Activated naive CD4-positive, alpha-beta T cell treated with anti-CD3 and anti-CD28 coated beads, Interleukin-2, amount 10 ng/mL, durations not matched to agents 7 days and 5 days (primary cell): ENCODE results near the gene CMTM7.
A peak's percentile ranks its signal among the peaks of the same experiment; 100 is the strongest.
"Not testable (repeated sequence)": the region's sequence is repeated elsewhere in the genome, so short reads cannot be mapped to it uniquely, and the experiment has no call there.

Experiments used
- CTCF ChIA-PET: fragments of 350-600 bp; sonication (Branson Sonifier 250); formaldehyde crosslinking; loops from one replicate; lab custom pipeline; 2021; ENCODE audit warnings: antibody characterized with exemption; lab: Charles Lee
- DNase-seq: peaks from one replicate; pipeline ENCODE4 v3.0.0-alpha.2; 2020
- H3K27ac Mint-ChIP-seq: one replicate; pipeline ENCODE4 v1.8.0; 2021; ENCODE audit warnings: mild to moderate bottlenecking, moderate library complexity, mixed read lengths
- H3K27me3 Mint-ChIP-seq: one replicate; pipeline ENCODE4 v1.8.0; 2021; ENCODE audit warnings: mild to moderate bottlenecking, mixed read lengths
- H3K36me3 Mint-ChIP-seq: one replicate; pipeline ENCODE4 v1.8.0; 2021; ENCODE audit warnings: mixed read lengths
- H3K4me1 Mint-ChIP-seq: one replicate; pipeline ENCODE4 v1.8.0; 2021; ENCODE audit warnings: mixed read lengths
- H3K4me3 Mint-ChIP-seq: one replicate; pipeline ENCODE4 v1.8.0; 2021; ENCODE audit warnings: mild to moderate bottlenecking, moderate library complexity, mixed read lengths
- H3K9me3 Mint-ChIP-seq: one replicate; pipeline ENCODE4 v1.8.0; 2021; ENCODE audit warnings: mixed read lengths

Gene CMTM7

DNA sequence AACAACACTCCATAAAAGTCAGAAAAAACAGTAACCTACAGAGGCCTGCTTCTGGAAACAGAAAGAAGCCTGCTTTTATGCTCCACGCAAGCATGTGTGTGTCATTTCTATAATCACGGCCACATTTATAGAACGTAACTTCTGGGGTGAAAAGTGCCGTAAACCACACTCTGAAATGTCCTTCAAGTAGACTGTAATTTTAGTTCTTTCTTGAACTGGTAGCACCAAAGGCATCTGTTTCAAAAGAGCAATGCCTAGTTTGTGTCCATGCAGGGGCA, 19.5 kb upstream of the CMTM7 start:
- Mint-ChIP-seq H3K4me3 (no peak overlapping the region), H3K4me1 (peaks cover 38% of the 10 kb centered on the region), H3K27me3 (no peaks in the 10 kb centered on the region), H3K9me3 (no peaks in the 10 kb centered on the region), H3K27ac (peak overlapping the region; percentile 91), H3K36me3 (no peaks in the 10 kb centered on the region)
- DNase-seq = no peak
- CTCF ChIA-PET = interaction anchor here (0.8 to 6.9 kb wide), 10 partner anchors 11 to 195 kb away, joined by 3 to 123 read pairs (median 4); no protein-coding TSS in a partner anchor

GRCh38 chr3:32373276-32373675, 18.4 kb upstream of the CMTM7 start:
- Mint-ChIP-seq H3K36me3 (no peaks in the 10 kb centered on the region), H3K9me3 (no peaks in the 10 kb centered on the region), H3K27me3 (no peaks in the 10 kb centered on the region), H3K4me3 (no peak overlapping the region), H3K27ac (no peak overlapping the region), H3K4me1 (peaks cover 35% of the 10 kb centered on the region)
- CTCF ChIA-PET = interaction anchor here (0.8 to 6.9 kb wide), 7 partner anchors 8 to 133 kb away, joined by 3 to 123 read pairs (median 19); partner anchors contain the start of genes CMTM6 and CMTM7
- no peak for DNase-seq

DNA sequence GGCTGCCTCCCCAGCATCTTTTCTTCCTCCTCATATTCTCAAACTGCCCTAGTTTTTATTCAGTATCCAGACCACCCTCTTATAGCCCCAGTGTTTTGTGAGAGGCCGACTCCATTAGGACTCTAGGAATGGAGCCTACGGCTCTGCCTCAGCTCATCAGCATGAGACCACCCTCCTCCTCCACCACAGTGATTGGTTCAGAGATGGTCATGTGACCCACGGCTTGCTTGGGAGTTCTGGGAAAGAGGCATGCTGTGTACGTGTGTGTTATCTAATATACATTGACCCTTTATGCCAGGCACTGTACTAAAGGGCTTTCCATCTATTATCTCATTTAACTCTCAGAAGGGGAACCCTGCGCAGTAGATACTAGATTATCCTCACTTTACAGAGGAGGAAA, 17.8 kb upstream of the CMTM7 start:
- H3K4me3 Mint-ChIP-seq = no peak overlapping the region
- no peak overlapping the region for H3K27ac Mint-ChIP-seq
- H3K4me1 Mint-ChIP-seq = peaks cover 35% of the 10 kb centered on the region
- CTCF ChIA-PET = interaction anchor here (0.8 to 6.9 kb wide), 14 partner anchors 8 to 202 kb away, joined by 3 to 123 read pairs (median 6); partner anchors contain the start of genes CMTM6 and CMTM7
- H3K36me3 Mint-ChIP-seq = no peaks in the 10 kb centered on the region
- DNase-seq = no peak
- no peaks in the 10 kb centered on the region for H3K9me3 Mint-ChIP-seq
- H3K27me3 Mint-ChIP-seq = no peaks in the 10 kb centered on the region

- peaks cover 35% of the 10 kb centered on the region for H3K4me1 Mint-ChIP-seq
- CTCF ChIA-PET = interaction anchor here (0.6 to 6.9 kb wide), 36 partner anchors 7 to 203 kb away, joined by 3 to 123 read pairs (median 5); partner anchors contain the start of genes CMTM6 and CMTM7
- no peaks in the 10 kb centered on the region for H3K9me3 Mint-ChIP-seq
- no peaks in the 10 kb centered on the region for H3K36me3 Mint-ChIP-seq
- H3K4me3 Mint-ChIP-seq = no peak overlapping the region
- peak overlapping the region; percentile 34 for H3K27ac Mint-ChIP-seq
- H3K27me3 Mint-ChIP-seq = no peaks in the 10 kb centered on the region
- DNase-seq = peak; percentile 77
Measured at GRCh38 chr3:32374788-32375595, 16.7 kb upstream of the CMTM7 start.

DNA sequence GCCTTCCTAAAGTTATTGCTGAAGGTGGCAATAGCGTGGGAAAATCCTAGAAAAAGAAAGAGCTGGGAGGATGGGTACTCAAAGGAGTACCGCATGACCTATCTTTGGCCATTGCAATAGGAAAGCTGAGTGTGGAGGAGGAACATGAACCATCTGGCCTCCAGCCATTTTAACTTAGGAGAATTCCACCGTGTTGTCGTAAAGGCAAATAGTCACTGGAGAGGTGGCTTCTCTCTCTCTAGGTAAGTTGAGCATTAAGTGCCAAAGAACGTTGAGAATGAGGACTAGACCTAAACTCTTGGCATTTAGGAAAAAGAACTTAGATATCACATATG, 16.1 kb upstream of the CMTM7 start:
- H3K36me3 Mint-ChIP-seq = no peaks in the 10 kb centered on the region
- no peak for DNase-seq
- no peak overlapping the region for H3K4me3 Mint-ChIP-seq
- no peak overlapping the region for H3K27ac Mint-ChIP-seq
- no peaks in the 10 kb centered on the region for H3K27me3 Mint-ChIP-seq
- H3K4me1 Mint-ChIP-seq = peaks cover 32% of the 10 kb centered on the region
- no peaks in the 10 kb centered on the region for H3K9me3 Mint-ChIP-seq
- CTCF ChIA-PET = interaction anchor here (0.6 to 6.9 kb wide), 27 partner anchors 8 to 126 kb away, joined by 3 to 123 read pairs (median 5); partner anchors contain the start of genes CMTM6 and CMTM7

DNA sequence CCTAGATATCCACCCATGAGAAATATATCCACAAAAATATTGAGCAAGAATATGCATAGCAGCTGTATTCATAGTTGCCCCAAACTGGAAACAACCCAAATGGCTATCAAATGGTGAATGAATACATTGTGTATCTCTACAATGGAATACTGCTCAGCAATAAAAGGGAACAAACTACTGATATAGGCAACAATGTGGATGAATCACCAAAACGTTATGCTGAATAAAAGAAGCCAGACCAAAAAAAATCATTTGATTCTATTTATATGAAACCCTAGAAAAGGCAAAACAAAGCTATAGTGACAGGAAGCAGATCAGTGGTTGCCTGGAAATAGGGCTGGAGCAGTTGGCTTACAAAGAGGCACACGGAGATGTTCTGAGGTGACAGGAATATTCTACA, 15.5 kb upstream of the CMTM7 start:
- Mint-ChIP-seq H3K9me3 (no peaks in the 10 kb centered on the region), H3K27me3 (peaks cover 3% of the 10 kb centered on the region), H3K4me1 (peaks cover 29% of the 10 kb centered on the region), H3K27ac (no peak overlapping the region), H3K4me3 (no peak overlapping the region), H3K36me3 (no peaks in the 10 kb centered on the region)
- DNase-seq = no peak
- CTCF ChIA-PET = interaction anchor here (0.6 to 6.9 kb wide), 19 partner anchors 10 to 199 kb away, joined by 3 to 123 read pairs (median 6); partner anchors contain the start of genes CMTM6 and CMTM7

DNA sequence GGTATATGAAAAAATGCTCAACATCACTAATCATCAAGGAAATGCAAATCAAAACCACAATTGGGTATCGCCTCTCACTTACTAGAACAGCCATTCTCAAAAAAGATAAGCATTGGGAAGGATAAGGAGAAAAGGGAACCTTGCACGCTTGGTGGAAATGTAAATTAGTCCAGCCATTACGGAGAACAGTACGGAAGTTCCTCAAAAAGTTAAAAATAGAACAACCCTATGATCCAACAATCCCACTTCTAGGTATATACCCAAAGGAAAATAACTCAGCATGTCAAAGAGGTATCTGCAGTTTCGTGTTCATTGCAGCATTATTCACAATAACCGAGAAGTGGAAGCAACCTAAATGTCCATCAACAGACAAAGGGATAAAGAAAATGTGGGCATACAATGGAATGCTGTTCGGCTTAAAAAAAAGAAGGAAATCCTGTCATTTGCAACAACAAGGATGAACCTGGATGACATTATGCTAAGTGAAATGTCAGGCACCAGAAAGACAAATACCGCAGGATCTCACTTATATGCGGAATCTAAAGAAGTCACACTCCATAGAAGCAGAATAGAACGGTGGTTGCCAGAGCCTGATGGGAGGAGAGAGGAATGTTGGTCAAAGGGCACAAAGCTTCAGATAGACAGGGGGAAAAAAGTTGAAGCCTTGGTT, 11.7 kb upstream of the CMTM7 start:
- DNase-seq = no peak
- Mint-ChIP-seq H3K27me3 (peaks cover 10% of the 10 kb centered on the region), H3K9me3 (no peaks in the 10 kb centered on the region), H3K36me3 (no peaks in the 10 kb centered on the region), H3K27ac (no peak overlapping the region), H3K4me3 (no peak overlapping the region), H3K4me1 (peaks cover 10% of the 10 kb centered on the region)
- CTCF ChIA-PET = no interaction called here

DNA sequence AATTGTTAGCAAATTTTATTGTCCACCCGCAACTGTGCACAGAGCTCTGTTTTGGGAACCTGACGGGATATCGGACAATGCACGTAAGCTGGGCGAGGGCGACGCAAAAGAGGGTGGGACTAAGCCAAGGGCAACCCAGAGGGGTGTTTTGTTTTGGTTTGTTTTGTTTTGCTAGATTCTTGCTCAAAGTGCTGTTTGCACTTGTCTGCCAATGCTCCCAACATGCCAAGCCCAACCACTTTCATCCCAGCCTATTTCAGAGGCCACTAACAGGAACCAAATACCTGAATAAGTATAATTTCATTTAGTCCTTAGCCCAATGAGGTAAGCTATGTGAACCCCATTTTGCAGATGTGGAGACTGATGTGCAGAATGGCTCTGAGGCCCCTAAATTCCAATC, 9.7 kb upstream of the CMTM7 start:
- no peak overlapping the region for H3K4me3 Mint-ChIP-seq
- no peak overlapping the region for H3K27ac Mint-ChIP-seq
- CTCF ChIA-PET = interaction anchor here (0.8 to 2.4 kb wide), 4 partner anchors 8 to 86 kb away, joined by 3 to 6 read pairs (median 4); no protein-coding TSS in a partner anchor
- no peak for DNase-seq
- peaks cover 20% of the 10 kb centered on the region for H3K27me3 Mint-ChIP-seq
- H3K36me3 Mint-ChIP-seq = no peaks in the 10 kb centered on the region
- no peaks in the 10 kb centered on the region for H3K9me3 Mint-ChIP-seq
- peaks cover 6% of the 10 kb centered on the region for H3K4me1 Mint-ChIP-seq

DNA sequence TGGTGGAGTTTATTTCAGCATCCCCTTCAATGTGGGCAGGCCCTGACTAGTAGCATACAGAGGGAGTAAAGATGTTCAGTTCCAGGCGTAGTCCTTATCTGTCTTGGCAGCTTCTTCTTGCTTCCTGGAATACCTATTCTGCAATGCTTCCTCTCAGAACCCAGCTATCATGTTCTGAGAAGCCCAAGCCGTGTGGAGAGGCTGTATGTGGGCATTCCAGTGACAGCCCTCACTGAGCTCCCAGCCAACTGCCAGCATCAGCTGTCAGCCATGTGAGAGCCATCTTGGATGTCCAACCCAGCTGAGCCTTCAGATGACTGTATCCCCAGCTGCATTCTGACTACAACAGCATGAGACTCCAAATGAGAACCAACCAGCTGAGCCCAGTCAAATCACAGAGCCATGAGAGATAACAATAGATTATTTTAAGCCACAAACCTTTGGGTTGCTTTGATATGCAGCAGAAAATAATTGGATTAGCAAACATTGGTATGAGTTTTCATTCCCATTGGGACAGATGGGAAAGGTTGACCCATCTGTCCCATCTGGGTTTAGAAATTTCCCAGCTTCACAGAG, 8.4 kb upstream of the CMTM7 start:
- Mint-ChIP-seq H3K4me3 (no peak overlapping the region), H3K27me3 (peaks cover 20% of the 10 kb centered on the region), H3K36me3 (no peaks in the 10 kb centered on the region), H3K27ac (no peak overlapping the region), H3K9me3 (no peaks in the 10 kb centered on the region), H3K4me1 (peaks cover 6% of the 10 kb centered on the region)
- CTCF ChIA-PET = interaction anchor here (0.7 to 2.4 kb wide), 5 partner anchors 8 to 84 kb away, joined by 3 to 6 read pairs (median 4); no protein-coding TSS in a partner anchor
- DNase-seq = no peak

- no peak overlapping the region for H3K4me3 Mint-ChIP-seq
Measured at GRCh38 chr3:32384938-32385337, 6.7 kb upstream of the CMTM7 start.

GRCh38 chr3:32387512-32387911, 4.1 kb upstream of the CMTM7 start:
- Mint-ChIP-seq H3K27me3 (peaks cover 15% of the 10 kb centered on the region), H3K4me3 (no peak overlapping the region), H3K4me1 (peaks cover 20% of the 10 kb centered on the region), H3K27ac (no peak overlapping the region), H3K9me3 (no peaks in the 10 kb centered on the region), H3K36me3 (no peaks in the 10 kb centered on the region)
- CTCF ChIA-PET = interaction anchor here (3.6 kb wide), 1 partner anchor 12 kb away, joined by 29 read pairs; no protein-coding TSS in a partner anchor
- no peak for DNase-seq

More at GRCh38 chr3:32384938-32385337, 6.7 kb upstream of the CMTM7 start:
- Mint-ChIP-seq H3K27ac (no peak overlapping the region), H3K9me3 (no peaks in the 10 kb centered on the region), H3K36me3 (no peaks in the 10 kb centered on the region), H3K27me3 (peaks cover 20% of the 10 kb centered on the region), H3K4me1 (peaks cover 9% of the 10 kb centered on the region)
- CTCF ChIA-PET = interaction anchor here (1.2 kb wide), 1 partner anchor 12 kb away, joined by 3 read pairs; no protein-coding TSS in a partner anchor
- no peak for DNase-seq

DNA sequence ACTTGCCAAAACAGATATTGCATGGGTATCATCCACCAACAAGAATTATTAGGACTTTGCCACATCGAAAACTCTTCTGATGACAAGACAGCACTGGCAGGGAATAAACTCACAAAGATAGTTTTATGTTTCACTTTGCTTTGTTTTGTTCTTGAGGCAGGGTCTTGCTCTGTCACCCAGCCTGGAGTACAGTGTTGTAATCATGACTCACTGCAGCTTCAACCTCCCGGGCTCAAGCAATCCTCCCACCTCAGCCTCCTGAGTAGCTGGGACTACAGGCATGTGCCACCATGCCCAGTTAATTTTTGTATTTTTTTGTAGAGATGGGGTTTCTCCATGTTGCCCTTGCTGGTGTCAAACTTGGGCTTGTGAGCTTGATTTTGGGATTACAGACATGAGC, 2.1 kb upstream of the CMTM7 start:
- Mint-ChIP-seq H3K27me3 (peaks cover 13% of the 10 kb centered on the region), H3K4me1 (peaks cover 35% of the 10 kb centered on the region), H3K4me3 (peak overlapping the region; percentile 13)
- not testable (repeated sequence) for H3K9me3 Mint-ChIP-seq, DNase-seq, H3K36me3 Mint-ChIP-seq, H3K27ac Mint-ChIP-seq
- CTCF ChIA-PET = interaction anchor here (3.0 to 3.1 kb wide), 2 partner anchors 14 to 78 kb away, joined by 18 to 30 read pairs; no protein-coding TSS in a partner anchor

DNA sequence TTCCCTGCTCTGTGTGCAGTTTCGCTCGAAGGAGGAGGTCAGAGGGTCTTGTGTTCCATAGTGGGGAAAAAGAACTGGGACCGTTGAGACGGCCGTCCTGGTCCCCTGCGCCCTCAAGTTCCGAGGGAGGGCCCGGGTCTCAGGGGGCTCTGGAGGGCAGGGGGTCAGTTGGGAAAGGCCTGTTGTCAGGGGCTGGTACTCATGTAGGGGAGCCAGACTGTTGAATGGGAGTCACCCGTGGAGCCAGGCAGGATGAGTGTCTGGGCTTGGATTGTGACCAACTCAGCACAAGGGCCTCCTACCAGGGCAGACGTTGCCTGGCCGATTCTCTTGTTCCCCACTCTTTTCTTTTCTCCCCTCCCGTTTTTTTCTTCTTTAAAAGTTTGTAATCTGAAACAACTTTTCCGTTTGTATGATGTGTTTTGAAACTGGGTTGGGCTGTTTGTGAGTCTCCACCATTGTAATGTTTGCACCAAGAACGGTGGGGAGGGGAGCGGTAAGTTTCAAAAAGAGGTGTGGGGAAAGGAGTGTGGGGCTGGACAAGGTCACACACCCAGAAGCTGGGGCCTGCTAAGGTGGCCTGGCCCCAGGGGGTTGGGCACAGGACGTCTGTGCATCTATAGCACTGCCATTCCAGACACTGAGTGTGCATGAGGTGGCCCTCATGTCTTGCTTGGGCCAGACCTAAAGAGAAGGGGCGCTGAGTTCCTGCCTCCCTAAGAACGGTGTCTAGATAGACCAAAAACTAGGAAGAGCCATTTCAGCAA, 1.1 kb downstream of the CMTM7 start:
- no peaks in the 10 kb centered on the region for H3K27me3 Mint-ChIP-seq
- no peaks in the 10 kb centered on the region for H3K9me3 Mint-ChIP-seq
- DNase-seq = peak; percentile 37
- peaks cover 59% of the 10 kb centered on the region for H3K4me1 Mint-ChIP-seq
- peaks cover 17% of the 10 kb centered on the region for H3K36me3 Mint-ChIP-seq
- peak overlapping the region; percentile 86 for H3K4me3 Mint-ChIP-seq
- CTCF ChIA-PET = interaction anchor here (1.3 to 3.1 kb wide), 3 partner anchors 8 to 97 kb away, joined by 3 to 30 read pairs (median 4); no protein-coding TSS in a partner anchor
- H3K27ac Mint-ChIP-seq = peak overlapping the region; percentile 89
